GM12873 (cell line): ENCODE data around the gene MESP1.

Experiments used
- TF ChIP-seq, protein P1 (sequence below): IDR thresholded peaks from 2 replicates; pipeline ENCODE4 v1.5.1; 2012; ENCODE audit warnings: low read depth, mild to moderate bottlenecking, moderate library complexity, low read length, control low read depth; ENCODE audit not compliant: insufficient read depth; ENCODE audit errors: missing control alignments

Gene MESP1

DNA sequence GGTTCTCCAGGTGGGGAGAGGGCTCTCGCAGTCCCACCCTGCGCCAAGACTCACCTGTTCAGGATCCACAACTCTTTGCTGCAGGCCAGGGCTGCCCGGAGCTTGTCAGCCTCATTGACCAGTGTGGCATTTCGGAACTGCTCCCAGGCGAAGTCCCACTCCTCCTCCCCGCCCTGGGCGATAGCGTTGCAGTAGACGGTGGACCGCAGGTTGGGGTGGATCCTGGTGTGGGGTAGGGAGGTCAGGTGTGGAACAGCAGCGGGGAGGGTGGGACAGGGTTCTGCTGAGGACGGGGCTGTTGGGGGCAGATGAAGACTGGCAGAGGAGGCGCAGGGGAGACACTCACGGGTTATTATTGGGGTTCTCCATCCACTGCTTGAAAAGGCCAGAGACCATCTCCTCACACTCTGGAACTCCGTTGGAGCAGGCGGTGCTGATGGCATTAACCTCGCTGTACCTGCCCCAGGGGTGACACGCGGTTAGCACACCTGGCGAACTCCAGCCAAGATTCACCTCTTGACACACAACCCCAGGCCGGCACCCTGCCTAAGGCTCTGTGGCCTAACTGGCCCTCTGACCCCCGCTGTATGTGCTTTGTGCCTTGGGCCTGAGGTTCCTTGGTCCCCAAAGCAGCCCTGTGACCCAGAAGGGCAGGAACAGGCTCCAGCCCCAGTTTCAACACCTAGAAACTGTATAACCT, 41.2 kb upstream of the MESP1 start:
- TF ChIP-seq, protein P1, sequence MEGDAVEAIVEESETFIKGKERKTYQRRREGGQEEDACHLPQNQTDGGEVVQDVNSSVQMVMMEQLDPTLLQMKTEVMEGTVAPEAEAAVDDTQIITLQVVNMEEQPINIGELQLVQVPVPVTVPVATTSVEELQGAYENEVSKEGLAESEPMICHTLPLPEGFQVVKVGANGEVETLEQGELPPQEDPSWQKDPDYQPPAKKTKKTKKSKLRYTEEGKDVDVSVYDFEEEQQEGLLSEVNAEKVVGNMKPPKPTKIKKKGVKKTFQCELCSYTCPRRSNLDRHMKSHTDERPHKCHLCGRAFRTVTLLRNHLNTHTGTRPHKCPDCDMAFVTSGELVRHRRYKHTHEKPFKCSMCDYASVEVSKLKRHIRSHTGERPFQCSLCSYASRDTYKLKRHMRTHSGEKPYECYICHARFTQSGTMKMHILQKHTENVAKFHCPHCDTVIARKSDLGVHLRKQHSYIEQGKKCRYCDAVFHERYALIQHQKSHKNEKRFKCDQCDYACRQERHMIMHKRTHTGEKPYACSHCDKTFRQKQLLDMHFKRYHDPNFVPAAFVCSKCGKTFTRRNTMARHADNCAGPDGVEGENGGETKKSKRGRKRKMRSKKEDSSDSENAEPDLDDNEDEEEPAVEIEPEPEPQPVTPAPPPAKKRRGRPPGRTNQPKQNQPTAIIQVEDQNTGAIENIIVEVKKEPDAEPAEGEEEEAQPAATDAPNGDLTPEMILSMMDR = no peak

DNA sequence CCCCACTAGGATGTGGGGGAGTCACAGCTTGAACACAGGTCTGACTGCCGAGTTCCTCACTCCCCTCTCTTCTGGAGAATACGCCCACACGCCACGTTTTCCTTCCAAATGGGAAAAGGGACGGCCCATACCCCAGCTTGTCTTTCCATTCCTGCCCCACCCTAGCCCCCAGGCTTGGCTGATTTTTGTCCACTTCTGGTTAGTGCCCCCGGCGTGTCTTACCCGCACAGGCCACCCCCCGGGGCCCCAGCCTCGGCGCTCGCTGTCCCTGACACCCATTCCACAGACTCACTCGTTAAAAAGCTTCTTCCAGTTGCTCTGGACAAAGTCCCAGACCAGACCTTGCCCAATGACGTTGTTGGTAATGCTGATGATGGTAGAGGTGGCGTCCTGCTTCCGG, 39.6 kb upstream of the MESP1 start:
- TF ChIP-seq, protein P1 = no peak

DNA sequence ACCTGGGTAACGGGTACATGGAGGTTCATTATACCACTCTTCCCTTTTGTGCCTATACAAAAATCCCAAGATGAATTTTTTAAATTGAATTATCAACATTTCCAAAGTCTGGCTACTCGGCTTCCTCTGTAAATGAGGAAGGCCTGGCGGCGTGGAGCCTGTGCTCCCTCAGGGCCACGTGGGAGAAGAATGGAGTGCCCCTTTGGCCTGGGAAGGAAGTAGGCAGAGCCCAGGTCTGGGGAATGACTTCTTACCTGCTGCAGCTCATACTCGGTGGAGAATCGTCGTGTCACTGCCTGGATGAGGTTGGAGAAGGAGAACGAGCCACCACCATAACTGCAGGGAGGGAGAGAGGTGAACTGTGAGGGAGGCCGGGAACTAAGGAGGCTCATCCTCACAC, 39.2 kb upstream of the MESP1 start:
- TF ChIP-seq, protein P1 = no peak

DNA sequence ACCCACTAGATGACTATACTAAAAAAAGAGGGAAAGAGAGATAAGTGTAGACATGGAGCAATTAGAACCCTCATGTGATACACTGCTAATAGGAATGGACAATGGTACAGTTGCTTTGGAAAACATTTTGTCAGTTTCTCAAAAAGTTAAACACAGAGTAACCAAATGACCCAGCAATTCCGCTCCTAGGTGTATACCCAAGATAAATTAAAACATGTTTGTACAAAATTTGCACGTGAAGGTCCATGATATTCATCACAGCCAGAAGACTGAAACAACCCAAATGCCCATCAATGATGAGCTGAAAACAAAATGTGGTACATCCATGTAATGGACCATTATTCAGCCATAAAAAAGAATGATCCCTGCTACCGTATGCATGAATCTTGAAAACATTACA, 36.9 kb upstream of the MESP1 start:
- TF ChIP-seq, protein P1 = no peak

DNA sequence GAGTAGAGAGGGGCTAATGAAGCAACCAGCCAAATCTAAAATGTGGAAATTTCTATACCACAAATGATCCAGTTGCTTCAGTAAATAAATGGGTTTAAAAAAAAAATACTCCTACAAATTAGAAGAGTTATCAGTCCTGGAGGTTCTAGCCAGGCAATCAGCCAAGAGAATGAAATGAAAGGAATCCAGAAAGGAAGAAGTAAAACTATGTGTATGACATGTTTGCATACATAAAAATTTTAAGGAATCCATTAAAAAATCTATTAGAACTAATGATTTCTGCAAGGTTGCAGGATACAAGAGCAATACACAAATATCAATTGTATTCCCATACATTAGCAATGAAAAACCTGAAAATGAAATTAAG, 34.7 kb upstream of the MESP1 start:
- TF ChIP-seq, protein P1 = no peak

DNA sequence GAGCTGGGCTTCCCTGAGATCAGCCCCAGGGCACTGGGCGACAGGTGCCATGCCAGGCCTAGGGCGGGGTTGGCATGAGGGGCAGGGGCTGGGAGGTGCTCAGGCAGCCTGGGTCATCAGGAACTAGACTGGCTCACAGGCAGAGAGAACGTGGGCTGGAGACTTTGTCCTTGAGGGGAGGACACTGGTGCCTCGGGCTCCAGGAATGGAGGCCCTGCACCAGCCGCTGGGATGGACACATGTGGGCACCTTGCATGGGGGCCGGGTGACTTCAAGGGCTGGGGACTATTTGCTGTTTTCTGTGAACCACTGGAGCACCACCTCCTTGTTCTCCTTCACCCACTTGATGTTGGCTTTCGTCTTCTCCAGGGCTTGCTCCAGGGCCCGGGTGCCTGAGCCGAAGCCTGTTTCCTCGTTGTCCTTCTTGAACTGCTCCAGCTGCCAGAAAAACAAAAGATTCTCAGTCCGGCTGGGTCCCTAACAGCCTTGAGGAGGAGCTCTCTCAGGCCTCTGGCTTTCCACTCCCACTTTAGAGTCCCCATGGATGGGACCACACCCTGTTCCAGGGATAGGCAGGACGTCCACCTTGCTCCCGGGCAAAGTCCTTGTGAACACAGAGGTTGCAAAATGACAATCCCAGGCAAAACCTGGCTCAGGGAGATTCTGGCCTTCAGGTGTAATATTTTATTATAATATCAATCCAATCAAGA, 34.2 kb upstream of the MESP1 start:
- TF ChIP-seq, protein P1 = no peak

DNA sequence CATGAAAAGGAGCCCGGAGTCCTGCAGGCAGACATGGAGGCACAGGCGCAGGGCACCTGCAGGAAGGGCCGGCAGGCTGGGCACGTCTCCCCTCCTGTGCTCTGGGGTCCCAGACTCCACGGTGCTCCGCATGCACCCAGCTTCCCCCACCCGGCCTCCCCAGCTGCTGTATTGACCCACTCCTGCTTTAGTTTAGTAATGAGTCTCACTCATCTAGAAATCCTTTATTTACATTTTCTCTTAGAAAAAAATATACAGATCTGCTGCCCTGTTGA, 33.6 kb upstream of the MESP1 start:
- TF ChIP-seq, protein P1 = no peak
